Ammon's horn (tissue), 1 donor: ENCODE results near the gene TLK1.
"Not testable (repeated sequence)": the region's sequence is repeated elsewhere in the genome, so short reads cannot be mapped to it uniquely, and the experiment has no call there.

ENCODE experiments used
- DNase-seq: peaks from one replicate; pipeline ENCODE4 v3.0.0-alpha.2; 2016; ENCODE audit warnings: low spot score

The TLK1 gene

GRCh38 chr2:171142398-171142797 is 18.3 kb downstream of the TLK1 start:
- DNase-seq = no peak

- DNase-seq = no peak
Observed at GRCh38 chr2:171141320-171141719, 19.4 kb downstream of the TLK1 start.

- DNase-seq = no peak
Observed at GRCh38 chr2:171139860-171140259, 20.8 kb downstream of the TLK1 start.

GRCh38 chr2:171136024-171136423 is 24.7 kb downstream of the TLK1 start:
- DNase-seq = no peak

- no peak for DNase-seq
Observed at GRCh38 chr2:171134624-171135230, 26.0 kb downstream of the TLK1 start.

GRCh38 chr2:171132086-171132485 is 28.6 kb downstream of the TLK1 start:
- DNase-seq = no peak

- DNase-seq = no peak
Observed at GRCh38 chr2:171128461-171128860, 32.2 kb downstream of the TLK1 start.

GRCh38 chr2:171124541-171124940 is 36.2 kb downstream of the TLK1 start:
- DNase-seq = no peak

GRCh38 chr2:171109571-171109970 is 51.1 kb downstream of the TLK1 start:
- DNase-seq = no peak

GRCh38 chr2:171109020-171109419 is 51.7 kb downstream of the TLK1 start:
- DNase-seq = no peak

GRCh38 chr2:171107803-171108202 is 52.9 kb downstream of the TLK1 start:
- DNase-seq = no peak

GRCh38 chr2:171104379-171104778 is 56.3 kb downstream of the TLK1 start:
- DNase-seq = no peak

- DNase-seq = no peak
Observed at GRCh38 chr2:171102802-171103201, 57.9 kb downstream of the TLK1 start.

GRCh38 chr2:171100370-171100769 is 60.3 kb downstream of the TLK1 start:
- DNase-seq = no peak

- DNase-seq = no peak
Observed at GRCh38 chr2:171098607-171099006, 62.1 kb downstream of the TLK1 start.

GRCh38 chr2:171095014-171095582 is 65.6 kb downstream of the TLK1 start:
- no peak for DNase-seq

- not testable (repeated sequence) for DNase-seq
Observed at GRCh38 chr2:171091517-171091916, 69.2 kb downstream of the TLK1 start.

- DNase-seq = no peak
Observed at GRCh38 chr2:171089489-171089888, 71.2 kb downstream of the TLK1 start.

GRCh38 chr2:171088057-171088834 is 72.4 kb downstream of the TLK1 start:
- no peak for DNase-seq

GRCh38 chr2:171087547-171087946 is 73.1 kb downstream of the TLK1 start:
- no peak for DNase-seq

- DNase-seq = peak; percentile 72
Observed at GRCh38 chr2:171086352-171087290, 74.1 kb downstream of the TLK1 start.

- DNase-seq = no peak
Observed at GRCh38 chr2:171084128-171084527, 76.6 kb downstream of the TLK1 start.
